GM23338 (cell line): ENCODE data around the gene KAZN. TPM values are rescaled to one million over a fixed set of nuclear protein-coding genes. Genes with fewer than 3 reads are reported as not detected.

ENCODE experiments used
- ATAC-seq: fragments of 200-7000 bp; cut with Tn5 transposase; 3 replicates; pipeline ENCODE4 v1.9.1; 2020
- DNase-seq: peaks from one replicate; pipeline ENCODE4 v3.0.0-alpha.2; 2015; ENCODE audit warnings: low spot score
- H2AFZ ChIP-seq: fragments of 200-600 bp; sonication (generic); 2 replicates; pipeline ENCODE4 v1.8.0; 2016; ENCODE audit warnings: antibody characterized with exemption, mild to moderate bottlenecking, moderate library complexity
- H3F3A ChIP-seq: fragments of 200-600 bp; sonication (generic); replicated peaks from 2 replicates; pipeline ENCODE4 v1.8.0; 2017; ENCODE audit warnings: antibody characterized with exemption, mixed run types, low read depth
- H3K27ac ChIP-seq: fragments of 200-600 bp; sonication (generic); 2 replicates; pipeline ENCODE4 v1.6.1; 2016; ENCODE audit warnings: low read depth
- H3K27me3 ChIP-seq: fragments of 200-600 bp; sonication (generic); 2 replicates; pipeline ENCODE4 v1.8.0; 2016; ENCODE audit warnings: mild to moderate bottlenecking, mixed run types, moderate library complexity; ENCODE audit not compliant: insufficient read depth
- H3K36me3 ChIP-seq: fragments of 200-600 bp; sonication (generic); 2 replicates; pipeline ENCODE4 v1.8.0; 2016; ENCODE audit warnings: mild to moderate bottlenecking; ENCODE audit not compliant: insufficient read depth
- H3K4me1 ChIP-seq: fragments of 200-600 bp; sonication (generic); 2 replicates; pipeline ENCODE4 v1.8.0; 2016; ENCODE audit warnings: mild to moderate bottlenecking, moderate library complexity; ENCODE audit not compliant: insufficient read depth
- H3K4me2 ChIP-seq: fragments of 200-600 bp; sonication (generic); 2 replicates; pipeline ENCODE4 v1.7.1; 2017; ENCODE audit warnings: mixed run types
- H3K4me3 ChIP-seq: fragments of 200-600 bp; sonication (generic); 2 replicates; pipeline ENCODE4 v1.6.1; 2016; ENCODE audit warnings: mixed run types
- H3K79me2 ChIP-seq: fragments of 200-600 bp; sonication (generic); replicated peaks from 2 replicates; pipeline ENCODE4 v1.8.0; 2017; ENCODE audit warnings: mild to moderate bottlenecking; ENCODE audit not compliant: insufficient read depth
- H3K9me2 ChIP-seq: fragments of 200-600 bp; sonication (generic); 2 replicates; pipeline ENCODE4 v1.8.0; 2017; ENCODE audit not compliant: insufficient read depth
- H4K20me1 ChIP-seq: fragments of 200-600 bp; sonication (generic); replicated peaks from 2 replicates; pipeline ENCODE4 v1.8.0; 2017; ENCODE audit warnings: mild to moderate bottlenecking; ENCODE audit not compliant: insufficient read depth
- H3K27ac Mint-ChIP-seq: 2 replicates; pipeline ENCODE4 v1.8.0; 2020; ENCODE audit warnings: inconsistent platforms, mild to moderate bottlenecking, moderate library complexity, mixed read lengths
- H3K27me3 Mint-ChIP-seq: 3 replicates; pipeline ENCODE4 v1.8.0; 2022; ENCODE audit warnings: low read depth, mild to moderate bottlenecking, moderate library complexity, mixed read lengths, inconsistent platforms; ENCODE audit not compliant: insufficient read depth, poor library complexity
- H3K36me3 Mint-ChIP-seq: 3 replicates; pipeline ENCODE4 v1.8.0; 2021; ENCODE audit warnings: low read depth, mild to moderate bottlenecking, inconsistent platforms, moderate library complexity, mixed read lengths
- H3K4me1 Mint-ChIP-seq: 3 replicates; pipeline ENCODE4 v1.8.0; 2020; ENCODE audit warnings: mild to moderate bottlenecking, inconsistent platforms, mixed read lengths
- H3K4me3 Mint-ChIP-seq: 3 replicates; pipeline ENCODE4 v1.8.0; 2021; ENCODE audit warnings: moderate library complexity, mild to moderate bottlenecking, inconsistent platforms, mixed read lengths
- H3K9me3 Mint-ChIP-seq: 3 replicates; pipeline ENCODE4 v1.8.0; 2020; ENCODE audit warnings: moderate library complexity, mild to moderate bottlenecking, inconsistent platforms, mixed read lengths
- CREB1 ChIP-seq: fragments of 250-450 bp; sonication (Bioruptor Pico); IDR thresholded peaks from 2 replicates; pipeline ENCODE4 v1.5.0; 2020; ENCODE audit warnings: low read depth, mild to moderate bottlenecking, moderate library complexity
- POLR2AphosphoS5 ChIP-seq: IDR thresholded peaks from 2 replicates; pipeline ENCODE4 v1.6.1; 2016; ENCODE audit warnings: antibody characterized with exemption, low read depth
- ZNF331 ChIP-seq: fragments of 250-450 bp; sonication (Bioruptor Pico); IDR thresholded peaks from 2 replicates; pipeline ENCODE4 v1.5.0; 2020; ENCODE audit warnings: low read depth, mild to moderate bottlenecking, moderate library complexity
- polyA plus RNA-seq: library from polyadenylated mRNA; unstranded; fragments of >200 nt; fragmentation: Nextera tagmentation; extraction: Ambion mirVana; gene quantifications from 2 replicates; pipeline ENCODE4 v1.2.1, GENCODE V29; 2016
- total RNA-seq: library from RNA; depleted of rRNA; stranded (reverse); fragments of >200 nt; shearing (Covaris generic); gene quantifications from 2 replicates; pipeline ENCODE4 v1.2.3, GENCODE V29; 2014
- TF ChIP-seq, protein P1 (sequence below): fragments of 250-450 bp; sonication (Bioruptor Pico); IDR thresholded peaks from 2 replicates; pipeline ENCODE4 v1.5.0; 2020; ENCODE audit warnings: mild to moderate bottlenecking, moderate library complexity
- TF ChIP-seq, protein P2 (sequence below): IDR thresholded peaks from 2 replicates; pipeline ENCODE4 v1.6.1; 2016; ENCODE audit warnings: antibody characterized with exemption

The KAZN gene
- total and polyA plus RNA-seq, 2 experiments from 2014 or later, result 9.9 to 15.0 TPM

DNA sequence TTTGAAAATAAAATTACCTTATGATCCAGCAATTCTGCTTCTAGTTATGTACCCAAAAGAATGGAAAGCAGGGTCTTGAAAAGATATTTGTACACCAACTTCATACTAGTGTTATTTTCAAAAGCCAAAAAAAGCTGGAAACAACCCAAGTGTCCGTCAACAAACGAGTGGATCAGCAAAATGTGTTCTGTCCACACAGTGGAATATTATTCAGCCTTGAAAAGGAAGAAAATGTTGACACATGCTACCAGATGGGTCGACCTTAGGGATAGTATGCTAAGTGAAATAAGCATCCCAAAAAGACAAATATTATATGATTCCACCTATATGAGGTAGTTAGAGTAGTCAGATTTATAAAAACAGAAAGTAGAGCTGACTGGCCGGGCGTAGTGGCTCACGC is 65.3 kb downstream of the KAZN start (continued):
- TF ChIP-seq, protein P1, sequence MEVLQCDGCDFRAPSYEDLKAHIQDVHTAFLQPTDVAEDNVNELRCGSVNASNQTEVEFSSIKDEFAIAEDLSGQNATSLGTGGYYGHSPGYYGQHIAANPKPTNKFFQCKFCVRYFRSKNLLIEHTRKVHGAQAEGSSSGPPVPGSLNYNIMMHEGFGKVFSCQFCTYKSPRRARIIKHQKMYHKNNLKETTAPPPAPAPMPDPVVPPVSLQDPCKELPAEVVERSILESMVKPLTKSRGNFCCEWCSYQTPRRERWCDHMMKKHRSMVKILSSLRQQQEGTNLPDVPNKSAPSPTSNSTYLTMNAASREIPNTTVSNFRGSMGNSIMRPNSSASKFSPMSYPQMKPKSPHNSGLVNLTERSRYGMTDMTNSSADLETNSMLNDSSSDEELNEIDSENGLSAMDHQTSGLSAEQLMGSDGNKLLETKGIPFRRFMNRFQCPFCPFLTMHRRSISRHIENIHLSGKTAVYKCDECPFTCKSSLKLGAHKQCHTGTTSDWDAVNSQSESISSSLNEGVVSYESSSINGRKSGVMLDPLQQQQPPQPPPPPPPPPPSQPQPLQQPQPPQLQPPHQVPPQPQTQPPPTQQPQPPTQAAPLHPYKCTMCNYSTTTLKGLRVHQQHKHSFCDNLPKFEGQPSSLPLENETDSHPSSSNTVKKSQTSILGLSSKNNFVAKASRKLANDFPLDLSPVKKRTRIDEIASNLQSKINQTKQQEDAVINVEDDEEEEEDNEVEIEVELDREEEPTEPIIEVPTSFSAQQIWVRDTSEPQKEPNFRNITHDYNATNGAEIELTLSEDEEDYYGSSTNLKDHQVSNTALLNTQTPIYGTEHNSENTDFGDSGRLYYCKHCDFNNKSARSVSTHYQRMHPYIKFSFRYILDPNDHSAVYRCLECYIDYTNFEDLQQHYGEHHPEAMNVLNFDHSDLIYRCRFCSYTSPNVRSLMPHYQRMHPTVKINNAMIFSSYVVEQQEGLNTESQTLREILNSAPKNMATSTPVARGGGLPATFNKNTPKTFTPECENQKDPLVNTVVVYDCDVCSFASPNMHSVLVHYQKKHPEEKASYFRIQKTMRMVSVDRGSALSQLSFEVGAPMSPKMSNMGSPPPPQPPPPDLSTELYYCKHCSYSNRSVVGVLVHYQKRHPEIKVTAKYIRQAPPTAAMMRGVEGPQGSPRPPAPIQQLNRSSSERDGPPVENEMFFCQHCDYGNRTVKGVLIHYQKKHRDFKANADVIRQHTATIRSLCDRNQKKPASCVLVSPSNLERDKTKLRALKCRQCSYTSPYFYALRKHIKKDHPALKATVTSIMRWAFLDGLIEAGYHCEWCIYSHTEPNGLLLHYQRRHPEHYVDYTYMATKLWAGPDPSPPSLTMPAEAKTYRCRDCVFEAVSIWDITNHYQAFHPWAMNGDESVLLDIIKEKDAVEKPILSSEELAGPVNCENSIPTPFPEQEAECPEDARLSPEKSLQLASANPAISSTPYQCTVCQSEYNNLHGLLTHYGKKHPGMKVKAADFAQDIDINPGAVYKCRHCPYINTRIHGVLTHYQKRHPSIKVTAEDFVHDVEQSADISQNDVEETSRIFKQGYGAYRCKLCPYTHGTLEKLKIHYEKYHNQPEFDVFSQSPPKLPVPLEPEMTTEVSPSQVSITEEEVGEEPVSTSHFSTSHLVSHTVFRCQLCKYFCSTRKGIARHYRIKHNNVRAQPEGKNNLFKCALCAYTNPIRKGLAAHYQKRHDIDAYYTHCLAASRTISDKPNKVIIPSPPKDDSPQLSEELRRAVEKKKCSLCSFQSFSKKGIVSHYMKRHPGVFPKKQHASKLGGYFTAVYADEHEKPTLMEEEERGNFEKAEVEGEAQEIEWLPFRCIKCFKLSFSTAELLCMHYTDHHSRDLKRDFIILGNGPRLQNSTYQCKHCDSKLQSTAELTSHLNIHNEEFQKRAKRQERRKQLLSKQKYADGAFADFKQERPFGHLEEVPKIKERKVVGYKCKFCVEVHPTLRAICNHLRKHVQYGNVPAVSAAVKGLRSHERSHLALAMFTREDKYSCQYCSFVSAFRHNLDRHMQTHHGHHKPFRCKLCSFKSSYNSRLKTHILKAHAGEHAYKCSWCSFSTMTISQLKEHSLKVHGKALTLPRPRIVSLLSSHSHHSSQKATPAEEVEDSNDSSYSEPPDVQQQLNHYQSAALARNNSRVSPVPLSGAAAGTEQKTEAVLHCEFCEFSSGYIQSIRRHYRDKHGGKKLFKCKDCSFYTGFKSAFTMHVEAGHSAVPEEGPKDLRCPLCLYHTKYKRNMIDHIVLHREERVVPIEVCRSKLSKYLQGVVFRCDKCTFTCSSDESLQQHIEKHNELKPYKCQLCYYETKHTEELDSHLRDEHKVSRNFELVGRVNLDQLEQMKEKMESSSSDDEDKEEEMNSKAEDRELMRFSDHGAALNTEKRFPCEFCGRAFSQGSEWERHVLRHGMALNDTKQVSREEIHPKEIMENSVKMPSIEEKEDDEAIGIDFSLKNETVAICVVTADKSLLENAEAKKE (CRISPR knock-in tag), result no peak

DNA sequence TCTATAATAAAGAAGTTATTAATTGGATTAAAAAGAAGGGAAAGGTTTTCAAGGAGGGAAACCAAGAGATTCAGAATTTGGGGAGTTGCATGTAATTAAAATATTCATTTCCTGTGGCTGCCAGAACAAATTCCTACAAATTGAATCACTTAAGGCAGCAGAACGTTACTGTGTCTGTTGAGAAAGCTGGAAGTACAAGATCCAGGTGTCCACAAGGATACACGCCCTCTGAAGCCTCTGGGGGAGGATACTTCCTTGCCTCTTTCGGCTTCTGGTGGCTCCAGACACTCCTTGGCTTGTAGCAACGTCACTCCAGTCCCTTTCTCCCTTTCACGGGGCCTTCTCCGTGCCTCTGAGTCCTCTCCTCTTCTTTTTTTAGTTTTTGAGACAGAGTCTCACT is 67.9 kb downstream of the KAZN start:
- Histone ChIP-seq H3K4me1 (peaks cover 10% of the 10 kb centered on the region), H3K27me3 (no peaks in the 10 kb centered on the region), H3K79me2 (no peaks in the 10 kb centered on the region), H3K4me2 (no peak overlapping the region), H3K9me2 (no peaks in the 10 kb centered on the region), H3K4me3 (no peak overlapping the region), H3K27ac (no peak overlapping the region), H2AFZ (no peak overlapping the region), H3K36me3 (no peaks in the 10 kb centered on the region), H3F3A (0 out of 2 replicates have a peak, but pooled peaks cover 2% of the 10 kb centered on the region), H4K20me1 (no peaks in the 10 kb centered on the region)
- H3K36me3 Mint-ChIP-seq, result no peaks in the 10 kb centered on the region
- DNase-seq (no peak), ATAC-seq (no peak)
- TF ChIP-seq, protein P2, sequence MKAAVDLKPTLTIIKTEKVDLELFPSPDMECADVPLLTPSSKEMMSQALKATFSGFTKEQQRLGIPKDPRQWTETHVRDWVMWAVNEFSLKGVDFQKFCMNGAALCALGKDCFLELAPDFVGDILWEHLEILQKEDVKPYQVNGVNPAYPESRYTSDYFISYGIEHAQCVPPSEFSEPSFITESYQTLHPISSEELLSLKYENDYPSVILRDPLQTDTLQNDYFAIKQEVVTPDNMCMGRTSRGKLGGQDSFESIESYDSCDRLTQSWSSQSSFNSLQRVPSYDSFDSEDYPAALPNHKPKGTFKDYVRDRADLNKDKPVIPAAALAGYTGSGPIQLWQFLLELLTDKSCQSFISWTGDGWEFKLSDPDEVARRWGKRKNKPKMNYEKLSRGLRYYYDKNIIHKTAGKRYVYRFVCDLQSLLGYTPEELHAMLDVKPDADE, result no peak
- TF ChIP-seq POLR2AphosphoS5, result no peak
- no peak for TF ChIP-seq CREB1
- TF ChIP-seq ZNF331, result no peak
- TF ChIP-seq, protein P1 (CRISPR knock-in tag), result no peak
- H3K27me3 Mint-ChIP-seq, result peaks cover 4% of the 10 kb centered on the region
- no peak overlapping the region for H3K27ac Mint-ChIP-seq
- peaks cover 13% of the 10 kb centered on the region for H3K4me1 Mint-ChIP-seq
- no peak overlapping the region for H3K4me3 Mint-ChIP-seq
- H3K9me3 Mint-ChIP-seq, result no peaks in the 10 kb centered on the region
